Neural cell (in vitro differentiated cells): ENCODE results near the gene MAST2. TPM values are rescaled to one million over a fixed set of nuclear protein-coding genes. Genes with fewer than 3 reads are reported as not detected.

Experiments used
- H2AFZ ChIP-seq: fragments of 200-600, 300-800 bp; sonication (generic), shearing (Covaris generic); 2 replicates; pipeline ENCODE4 v1.6.0; 2014; ENCODE audit warnings: low read depth, mild to moderate bottlenecking, antibody characterized with exemption, low read length, moderate library complexity
- H3F3A ChIP-seq: fragments of 200-600 bp; shearing (Covaris generic); 2 replicates; pipeline ENCODE4 v1.6.1; 2016; ENCODE audit warnings: mild to moderate bottlenecking, moderate library complexity, mixed read lengths, antibody characterized with exemption, low read length; ENCODE audit not compliant: insufficient read depth, poor library complexity, severe bottlenecking
- H3K27ac ChIP-seq: fragments of 200-600, 300-800 bp; sonication (generic), shearing (Covaris generic); 2 replicates; pipeline ENCODE4 v1.5.1; 2014; ENCODE audit warnings: mild to moderate bottlenecking, low read length, moderate library complexity
- H3K27me3 ChIP-seq: fragments of 300-800, 200-600 bp; sonication (generic), shearing (Covaris generic); 2 replicates; pipeline ENCODE4 v1.6.0; 2014; ENCODE audit warnings: mild to moderate bottlenecking, low read depth, low read length, moderate library complexity; ENCODE audit not compliant: insufficient read depth
- H3K36me3 ChIP-seq: fragments of 300-800, 200-600 bp; sonication (generic), shearing (Covaris generic); 2 replicates; pipeline ENCODE4 v1.5.1; 2014; ENCODE audit warnings: mild to moderate bottlenecking, antibody characterized with exemption, low read length, moderate library complexity; ENCODE audit not compliant: insufficient read depth
- H3K4me2 ChIP-seq: fragments of 300-800, 200-600 bp; sonication (generic), shearing (Covaris generic); 2 replicates; pipeline ENCODE4 v1.6.0; 2014; ENCODE audit warnings: mild to moderate bottlenecking, low read length
- H3K4me3 ChIP-seq: fragments of 300-800, 200-600 bp; sonication (generic), shearing (Covaris generic); 2 replicates; pipeline ENCODE4 v1.5.1; 2014; ENCODE audit warnings: mild to moderate bottlenecking, low read length, moderate library complexity
- H3K79me2 ChIP-seq: fragments of 200-600 bp; shearing (Covaris generic); replicated peaks from 2 replicates; pipeline ENCODE4 v1.6.0; 2014; ENCODE audit warnings: mild to moderate bottlenecking, low read length, moderate library complexity; ENCODE audit not compliant: insufficient read depth
- H3K9ac ChIP-seq: fragments of 300-800, 200-600 bp; sonication (generic), shearing (Covaris generic); 2 replicates; pipeline ENCODE4 v1.6.1; 2016; ENCODE audit warnings: mild to moderate bottlenecking, low read length, mixed read lengths
- H3K9me2 ChIP-seq: fragments of 200-600 bp; shearing (Covaris generic); 2 replicates; pipeline ENCODE4 v1.6.1; 2016; ENCODE audit warnings: mild to moderate bottlenecking, low read length, mixed read lengths; ENCODE audit not compliant: insufficient read depth
- H3K9me3 ChIP-seq: fragments of 200-600, 300-800 bp; sonication (generic), shearing (Covaris generic); 2 replicates; pipeline ENCODE4 v1.6.1; 2016; ENCODE audit warnings: mild to moderate bottlenecking, mixed run types, low read length, moderate library complexity, mixed read lengths
- H4K20me1 ChIP-seq: fragments of 200-600 bp; shearing (Covaris generic); 2 replicates; pipeline ENCODE4 v1.6.1; 2016; ENCODE audit warnings: mild to moderate bottlenecking, mixed run types; ENCODE audit not compliant: insufficient read depth
- EP300 ChIP-seq: fragments of 450-650 bp; conservative IDR thresholded peaks from 2 replicates; pipeline ENCODE4 v1.6.1; 2014; ENCODE audit warnings: antibody characterized with exemption, mild to moderate bottlenecking, moderate library complexity; ENCODE audit not compliant: poor library complexity, severe bottlenecking
- EZH2 ChIP-seq: fragments of 200-600, 300-800 bp; shearing (Covaris generic), sonication (generic); IDR thresholded peaks from 2 replicates; pipeline ENCODE4 v1.6.1; 2014; ENCODE audit warnings: antibody characterized with exemption, low read length, borderline replicate concordance, mild to moderate bottlenecking; ENCODE audit not compliant: insufficient read depth, poor library complexity, severe bottlenecking
- MXI1 ChIP-seq: fragments of 450-650 bp; conservative IDR thresholded peaks from 2 replicates; pipeline ENCODE4 v1.6.1; 2014; ENCODE audit warnings: antibody characterized with exemption, mild to moderate bottlenecking; ENCODE audit not compliant: poor library complexity, severe bottlenecking
- POLR2AphosphoS5 ChIP-seq: IDR thresholded peaks from 2 replicates; pipeline ENCODE4 v1.6.1; 2012
- RAD21 ChIP-seq: fragments of 450-650 bp; conservative IDR thresholded peaks from 2 replicates; pipeline ENCODE4 v1.6.1; 2014; ENCODE audit warnings: antibody characterized with exemption, mild to moderate bottlenecking, moderate library complexity
- SMC3 ChIP-seq: fragments of 450-650 bp; conservative IDR thresholded peaks from 2 replicates; pipeline ENCODE4 v1.6.1; 2014; ENCODE audit warnings: antibody characterized with exemption, mild to moderate bottlenecking, moderate library complexity; ENCODE audit not compliant: poor library complexity
- TAF1 ChIP-seq: IDR thresholded peaks from 2 replicates; pipeline ENCODE4 v1.6.1; 2012; ENCODE audit warnings: low read depth
- polyA plus RNA-seq: library from polyadenylated mRNA; depleted of rRNA; stranded (reverse); fragments of >200 nt; gene quantifications from 2 replicates; pipeline ENCODE4 v1.2.3, GENCODE V29; 2014
- TF ChIP-seq, protein P1 (sequence below): fragments of 450-650 bp; IDR thresholded peaks from 2 replicates; pipeline ENCODE4 v1.5.1; 2014; ENCODE audit warnings: antibody characterized with exemption, mild to moderate bottlenecking, moderate library complexity; ENCODE audit not compliant: poor library complexity, severe bottlenecking
- TF ChIP-seq, protein P2 (sequence below): IDR thresholded peaks from 2 replicates; pipeline ENCODE4 v1.6.1; 2012; ENCODE audit warnings: borderline replicate concordance

The MAST2 gene
- polyA plus RNA-seq, 1 donor from 2014 or later = 22.2 TPM

DNA sequence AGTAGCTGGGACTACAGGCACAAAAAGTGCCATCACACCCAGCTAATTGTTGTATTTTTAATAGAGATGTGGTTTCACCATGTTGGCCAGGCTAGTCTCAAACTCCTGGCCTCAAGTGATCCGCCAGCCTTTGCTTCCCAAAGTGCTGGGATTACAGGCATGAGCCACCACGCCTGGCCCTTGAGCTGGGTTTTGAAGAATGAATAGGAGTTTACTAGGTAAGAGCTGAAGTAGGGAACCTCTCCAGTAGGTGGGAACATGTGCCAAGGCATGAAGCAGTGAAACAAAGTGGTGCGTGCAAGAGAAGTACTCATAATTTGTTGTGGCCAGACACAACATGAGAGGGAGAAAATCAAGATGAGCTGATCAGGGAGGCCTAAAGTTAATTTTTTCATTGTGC is 55.8 kb downstream of the MAST2 start:
- H3F3A ChIP-seq = no peaks in the 10 kb centered on the region
- H3K4me3 ChIP-seq = no peak overlapping the region
- no peaks in the 10 kb centered on the region for H3K79me2 ChIP-seq

DNA sequence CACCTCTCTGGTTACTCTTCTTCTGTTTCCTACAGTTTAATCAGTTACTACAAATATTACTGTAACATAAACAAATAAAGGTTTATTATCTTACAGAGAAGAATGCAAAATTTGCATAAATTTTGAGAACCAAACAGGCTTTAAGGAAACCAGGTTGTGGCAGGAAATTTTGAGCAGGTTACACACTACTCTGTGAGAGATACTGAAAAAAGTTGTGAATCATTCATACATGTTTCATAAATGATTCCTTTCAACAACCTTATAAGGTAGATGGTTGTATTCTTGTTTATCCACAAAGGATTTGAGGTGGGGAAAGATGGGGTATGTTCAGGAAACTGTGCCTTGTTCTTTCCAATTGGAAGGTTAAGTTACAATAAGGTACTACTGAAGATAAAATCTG is 58.6 kb downstream of the MAST2 start:
- peaks cover 4% of the 10 kb centered on the region for H3K79me2 ChIP-seq
- no peak overlapping the region for H3K4me2 ChIP-seq
- H3F3A ChIP-seq = no peaks in the 10 kb centered on the region
- no peak overlapping the region for H3K9ac ChIP-seq
- H4K20me1 ChIP-seq = no peaks in the 10 kb centered on the region
- no peaks in the 10 kb centered on the region for H3K9me2 ChIP-seq
- no peak overlapping the region for H3K4me3 ChIP-seq
- no peak overlapping the region for H2AFZ ChIP-seq
- H3K36me3 ChIP-seq = no peaks in the 10 kb centered on the region
- TF ChIP-seq POLR2AphosphoS5 (no peak), EZH2 (no peak), SMC3 (no peak), MXI1 (no peak), EP300 (no peak)
- TF ChIP-seq, protein P1, sequence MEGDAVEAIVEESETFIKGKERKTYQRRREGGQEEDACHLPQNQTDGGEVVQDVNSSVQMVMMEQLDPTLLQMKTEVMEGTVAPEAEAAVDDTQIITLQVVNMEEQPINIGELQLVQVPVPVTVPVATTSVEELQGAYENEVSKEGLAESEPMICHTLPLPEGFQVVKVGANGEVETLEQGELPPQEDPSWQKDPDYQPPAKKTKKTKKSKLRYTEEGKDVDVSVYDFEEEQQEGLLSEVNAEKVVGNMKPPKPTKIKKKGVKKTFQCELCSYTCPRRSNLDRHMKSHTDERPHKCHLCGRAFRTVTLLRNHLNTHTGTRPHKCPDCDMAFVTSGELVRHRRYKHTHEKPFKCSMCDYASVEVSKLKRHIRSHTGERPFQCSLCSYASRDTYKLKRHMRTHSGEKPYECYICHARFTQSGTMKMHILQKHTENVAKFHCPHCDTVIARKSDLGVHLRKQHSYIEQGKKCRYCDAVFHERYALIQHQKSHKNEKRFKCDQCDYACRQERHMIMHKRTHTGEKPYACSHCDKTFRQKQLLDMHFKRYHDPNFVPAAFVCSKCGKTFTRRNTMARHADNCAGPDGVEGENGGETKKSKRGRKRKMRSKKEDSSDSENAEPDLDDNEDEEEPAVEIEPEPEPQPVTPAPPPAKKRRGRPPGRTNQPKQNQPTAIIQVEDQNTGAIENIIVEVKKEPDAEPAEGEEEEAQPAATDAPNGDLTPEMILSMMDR = no peak
- TF ChIP-seq, protein P2, sequence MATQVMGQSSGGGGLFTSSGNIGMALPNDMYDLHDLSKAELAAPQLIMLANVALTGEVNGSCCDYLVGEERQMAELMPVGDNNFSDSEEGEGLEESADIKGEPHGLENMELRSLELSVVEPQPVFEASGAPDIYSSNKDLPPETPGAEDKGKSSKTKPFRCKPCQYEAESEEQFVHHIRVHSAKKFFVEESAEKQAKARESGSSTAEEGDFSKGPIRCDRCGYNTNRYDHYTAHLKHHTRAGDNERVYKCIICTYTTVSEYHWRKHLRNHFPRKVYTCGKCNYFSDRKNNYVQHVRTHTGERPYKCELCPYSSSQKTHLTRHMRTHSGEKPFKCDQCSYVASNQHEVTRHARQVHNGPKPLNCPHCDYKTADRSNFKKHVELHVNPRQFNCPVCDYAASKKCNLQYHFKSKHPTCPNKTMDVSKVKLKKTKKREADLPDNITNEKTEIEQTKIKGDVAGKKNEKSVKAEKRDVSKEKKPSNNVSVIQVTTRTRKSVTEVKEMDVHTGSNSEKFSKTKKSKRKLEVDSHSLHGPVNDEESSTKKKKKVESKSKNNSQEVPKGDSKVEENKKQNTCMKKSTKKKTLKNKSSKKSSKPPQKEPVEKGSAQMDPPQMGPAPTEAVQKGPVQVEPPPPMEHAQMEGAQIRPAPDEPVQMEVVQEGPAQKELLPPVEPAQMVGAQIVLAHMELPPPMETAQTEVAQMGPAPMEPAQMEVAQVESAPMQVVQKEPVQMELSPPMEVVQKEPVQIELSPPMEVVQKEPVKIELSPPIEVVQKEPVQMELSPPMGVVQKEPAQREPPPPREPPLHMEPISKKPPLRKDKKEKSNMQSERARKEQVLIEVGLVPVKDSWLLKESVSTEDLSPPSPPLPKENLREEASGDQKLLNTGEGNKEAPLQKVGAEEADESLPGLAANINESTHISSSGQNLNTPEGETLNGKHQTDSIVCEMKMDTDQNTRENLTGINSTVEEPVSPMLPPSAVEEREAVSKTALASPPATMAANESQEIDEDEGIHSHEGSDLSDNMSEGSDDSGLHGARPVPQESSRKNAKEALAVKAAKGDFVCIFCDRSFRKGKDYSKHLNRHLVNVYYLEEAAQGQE = no peak
- no peak overlapping the region for H3K27ac ChIP-seq
- no peaks in the 10 kb centered on the region for H3K27me3 ChIP-seq
- no peaks in the 10 kb centered on the region for H3K9me3 ChIP-seq

More for the DNA sequence above, 55.8 kb downstream of the MAST2 start:
- TF ChIP-seq MXI1 = no peak
- TF ChIP-seq SMC3 = no peak
- TF ChIP-seq TAF1 = no peak
- no peak for TF ChIP-seq RAD21
- TF ChIP-seq EZH2 = no peak
- TF ChIP-seq, protein P1 = no peak
- no peak for TF ChIP-seq POLR2AphosphoS5
- TF ChIP-seq, protein P2 = no peak
- no peak for TF ChIP-seq EP300
- no peaks in the 10 kb centered on the region for H3K27me3 ChIP-seq
- H3K9me2 ChIP-seq = no peaks in the 10 kb centered on the region
- no peaks in the 10 kb centered on the region for H3K36me3 ChIP-seq
- H3K9me3 ChIP-seq = no peaks in the 10 kb centered on the region
- H3K27ac ChIP-seq = no peak overlapping the region
- no peaks in the 10 kb centered on the region for H4K20me1 ChIP-seq
- no peak overlapping the region for H3K4me2 ChIP-seq
- H3K9ac ChIP-seq = no peak overlapping the region
- H2AFZ ChIP-seq = no peak overlapping the region
